Fibroblast of the conjunctiva (primary cell): ENCODE results near the gene MSANTD1.

Experiments
- DNase-seq: peaks from one replicate; pipeline ENCODE4 v3.0.0-alpha.2; 2010; ENCODE audit warnings: low read depth

MSANTD1 gene

GRCh38 chr4:3217266-3217665, 31.7 kb upstream of the MSANTD1 start:
- DNase-seq: no peak

- no peak for DNase-seq
These were observed 31.2 kb upstream of the MSANTD1 start for GRCh38 chr4:3217771-3218170.

GRCh38 chr4:3218824-3219760, 29.9 kb upstream of the MSANTD1 start:
- no peak for DNase-seq

GRCh38 chr4:3219761-3220475, 29.0 kb upstream of the MSANTD1 start:
- no peak for DNase-seq

- no peak for DNase-seq
These were observed 28.3 kb upstream of the MSANTD1 start for GRCh38 chr4:3220476-3221183.

GRCh38 chr4:3221184-3221494, 27.8 kb upstream of the MSANTD1 start:
- DNase-seq: no peak

GRCh38 chr4:3221996-3222395, 27.0 kb upstream of the MSANTD1 start:
- no peak for DNase-seq

- DNase-seq: no peak
These were observed 25.6 kb upstream of the MSANTD1 start for GRCh38 chr4:3223346-3223745.

- DNase-seq: no peak
These were observed 24.8 kb upstream of the MSANTD1 start for GRCh38 chr4:3223956-3224748.

- DNase-seq: no peak
These were observed 23.7 kb upstream of the MSANTD1 start for GRCh38 chr4:3225071-3225850.

- no peak for DNase-seq
These were observed 23.0 kb upstream of the MSANTD1 start for GRCh38 chr4:3225936-3226335.

- DNase-seq: no peak
These were observed 22.5 kb upstream of the MSANTD1 start for GRCh38 chr4:3226467-3226866.

- DNase-seq: no peak
These were observed 22.0 kb upstream of the MSANTD1 start for GRCh38 chr4:3226944-3227343.

- DNase-seq: no peak
These were observed 20.9 kb upstream of the MSANTD1 start for GRCh38 chr4:3227878-3228675.

GRCh38 chr4:3228881-3229280, 20.1 kb upstream of the MSANTD1 start:
- no peak for DNase-seq

GRCh38 chr4:3229328-3229727, 19.6 kb upstream of the MSANTD1 start:
- no peak for DNase-seq

GRCh38 chr4:3229964-3230363, 19.0 kb upstream of the MSANTD1 start:
- DNase-seq: no peak

- no peak for DNase-seq
These were observed 17.5 kb upstream of the MSANTD1 start for GRCh38 chr4:3231471-3231870.

GRCh38 chr4:3232001-3232400, 17.0 kb upstream of the MSANTD1 start:
- DNase-seq: no peak

- no peak for DNase-seq
These were observed 16.1 kb upstream of the MSANTD1 start for GRCh38 chr4:3232871-3233271.
